HUDEP-2 (cell line): ENCODE data around the gene LYPD3.
"Not testable (repeated sequence)": the region's sequence is repeated elsewhere in the genome, so short reads cannot be mapped to it uniquely, and the experiment has no call there.

Experiments
- DNase-seq, 76 experiments: peaks; one replicate each; lab custom pipeline; 2025; ENCODE audit not compliant: unreplicated experiment in 76 of 76; lab: John Stamatoyannopoulos, UW

LYPD3 gene

DNA sequence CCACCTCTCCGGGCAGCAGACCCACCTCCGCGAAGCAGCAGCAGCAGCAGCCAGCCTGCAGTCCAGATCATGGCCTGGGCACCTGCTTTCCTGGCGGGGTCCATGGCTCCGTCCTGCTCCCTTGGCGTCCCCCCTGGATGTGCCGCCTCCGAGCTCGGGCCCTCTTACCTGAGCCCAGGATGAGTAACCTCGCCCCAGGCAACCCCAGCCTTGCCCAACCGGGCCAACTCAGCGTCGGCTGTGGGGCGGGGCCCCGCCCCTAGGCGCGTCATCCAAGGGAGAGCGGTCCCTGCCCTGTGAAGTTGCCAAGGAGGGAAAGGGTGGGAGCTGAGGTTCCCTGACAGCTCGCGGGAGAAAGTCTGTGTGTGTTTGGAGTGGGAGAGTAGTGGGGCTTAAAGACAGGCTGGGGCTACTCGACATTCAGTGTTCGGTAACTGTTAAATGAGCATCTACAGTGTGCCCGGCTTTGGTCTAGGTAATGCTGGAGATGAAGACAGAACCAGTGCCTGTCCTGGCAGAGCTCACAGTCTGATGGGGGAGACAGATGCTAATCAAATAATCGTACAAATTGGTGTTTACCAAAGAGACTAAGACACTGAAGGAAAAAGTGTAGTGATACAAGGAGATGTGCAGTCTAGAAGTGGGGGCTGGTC lies at the start of gene LYPD3:
LYPD3 (minus strand) TSS at position 141 of the 653 bp plus-strand sequence; CDS start at position 104, 37 bp downstream.
- DNase-seq, result peak in 8 of 76 experiments; percentile 1 to 38 (median 17)

DNA sequence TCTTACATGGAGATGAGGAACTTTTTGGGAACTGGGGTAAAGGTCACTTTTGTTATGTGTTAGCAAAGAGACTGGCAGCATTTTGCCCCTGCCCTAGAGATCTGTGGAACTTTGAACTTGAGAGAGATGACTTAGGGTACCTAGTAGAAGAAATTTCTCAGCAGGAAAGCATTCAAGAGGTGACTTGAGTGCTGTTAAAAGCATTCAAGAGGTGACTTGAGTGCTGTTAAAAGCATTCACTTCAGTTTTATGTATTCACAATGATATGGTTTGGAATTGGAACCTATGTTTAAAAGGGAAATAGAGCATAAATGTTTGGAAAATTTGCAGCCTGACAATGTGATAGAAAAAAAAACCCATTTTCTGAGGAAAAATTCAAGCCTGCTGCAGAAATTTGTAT lies 47.0 kb upstream of the LYPD3 start:
- DNase-seq, result not testable (repeated sequence)

DNA sequence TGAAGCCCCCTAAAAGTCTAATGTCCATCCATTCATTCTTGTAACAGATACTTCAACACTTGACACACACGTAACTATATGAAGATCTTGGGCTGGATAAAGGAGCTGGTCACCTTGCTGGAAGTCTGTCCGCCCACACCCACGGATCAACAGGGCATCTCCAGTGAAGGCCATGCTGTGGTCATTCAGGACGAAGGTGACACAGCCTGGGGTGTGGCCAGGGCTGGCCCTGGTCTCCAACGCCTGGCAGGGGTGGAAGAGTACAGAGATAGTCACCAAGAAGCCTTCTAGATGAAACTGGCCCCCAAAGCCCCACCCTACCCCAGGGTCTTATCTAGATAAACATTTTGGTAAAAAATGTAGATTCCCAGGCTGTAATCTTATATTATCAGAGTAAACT lies 45.9 kb upstream of the LYPD3 start:
- no peak for DNase-seq

DNA sequence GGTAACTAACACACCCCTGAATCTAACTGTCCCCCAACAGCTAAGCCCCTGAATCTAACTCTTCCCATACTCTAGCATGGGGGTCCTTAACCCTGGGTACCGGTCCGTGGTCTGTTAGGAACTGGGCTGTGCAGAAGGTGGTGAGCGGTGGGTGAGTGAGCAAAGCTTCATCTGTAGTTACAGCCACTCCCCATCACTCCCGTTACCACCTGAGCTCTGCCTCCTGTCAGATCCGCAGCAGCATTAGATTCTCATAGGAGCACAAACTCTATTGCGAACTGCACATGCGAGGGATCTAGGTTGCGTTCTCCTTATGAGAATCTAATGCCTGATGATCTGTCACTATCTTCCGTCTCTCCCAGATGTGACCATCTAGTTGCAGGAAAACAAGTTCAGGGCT lies 45.3 kb upstream of the LYPD3 start:
- DNase-seq, result no peak

DNA sequence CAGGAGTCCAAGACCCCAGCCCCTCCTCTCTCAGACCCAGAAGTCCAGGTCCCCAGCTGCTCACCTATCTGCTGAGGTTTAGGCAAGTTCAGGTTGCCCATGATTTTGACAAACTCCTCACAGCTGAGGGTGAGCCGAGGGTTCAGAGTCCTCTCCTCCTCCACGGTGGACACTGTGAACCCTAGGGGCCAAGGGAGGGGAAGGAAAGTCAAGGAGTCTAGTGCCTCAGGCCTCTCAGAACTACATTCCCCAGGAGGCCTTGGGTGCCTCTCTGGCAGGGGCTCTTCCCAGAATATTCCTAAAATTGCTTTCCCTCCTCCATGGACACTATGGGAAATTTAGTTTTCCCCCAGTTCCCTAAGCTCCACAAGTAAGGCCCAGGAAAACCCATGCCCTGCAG lies 42.5 kb upstream of the LYPD3 start:
- DNase-seq, result no peak

DNA sequence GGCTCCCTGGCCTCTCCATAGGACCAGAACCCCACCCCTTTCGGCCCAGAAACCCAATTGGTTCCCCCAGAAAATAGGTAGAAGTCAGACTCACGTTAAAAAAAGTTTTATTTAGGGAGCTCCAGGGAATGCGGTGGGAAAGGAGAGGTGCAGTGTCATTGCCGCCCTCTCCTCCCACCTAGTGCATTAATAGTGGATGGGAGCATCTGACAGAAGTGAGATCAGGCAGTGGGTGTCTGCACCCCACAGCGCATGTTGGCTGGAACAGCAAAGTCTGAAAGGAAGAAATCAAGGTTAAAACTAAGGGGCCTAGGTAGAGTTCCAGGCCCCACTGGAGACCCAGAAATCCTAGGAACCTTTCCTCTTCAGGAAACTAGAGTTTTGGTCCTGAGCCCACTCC lies 41.2 kb upstream of the LYPD3 start:
- DNase-seq, result no peak

DNA sequence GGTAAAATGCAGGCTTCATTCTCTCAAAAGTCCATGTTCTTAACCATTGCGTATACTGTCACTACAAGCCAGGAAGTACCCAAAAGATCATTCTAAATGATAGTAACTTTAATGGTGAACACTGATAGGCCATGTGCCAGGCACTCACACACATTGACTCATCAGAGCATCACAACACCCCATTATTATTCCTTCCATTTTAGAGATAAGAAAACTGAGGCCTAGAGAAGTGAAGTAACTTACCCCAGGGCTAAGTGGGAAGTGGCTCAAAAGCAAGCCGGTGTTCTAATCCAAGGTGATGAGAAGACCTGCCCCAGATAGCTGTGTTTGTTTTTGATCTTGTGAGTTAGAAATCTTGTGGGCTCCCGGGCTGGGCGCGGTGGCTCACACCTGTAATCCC lies 40.5 kb upstream of the LYPD3 start:
- peak in 61 of 76 experiments; percentile 12 to 84 (median 53) for DNase-seq

DNA sequence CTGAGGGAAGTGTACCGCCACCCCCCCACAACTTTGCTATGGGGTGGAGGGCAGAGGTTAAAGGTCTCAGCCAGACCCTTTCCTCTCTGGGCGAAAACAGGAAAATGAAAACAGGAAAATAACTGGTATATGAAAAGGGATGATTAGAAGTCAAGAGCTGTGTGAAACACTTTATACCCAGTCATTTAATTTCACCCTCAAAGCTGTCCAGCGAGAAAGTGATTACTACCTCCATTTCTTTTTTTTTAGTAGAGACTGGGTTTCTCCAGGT lies 39.7 kb upstream of the LYPD3 start:
- DNase-seq, result no peak

DNA sequence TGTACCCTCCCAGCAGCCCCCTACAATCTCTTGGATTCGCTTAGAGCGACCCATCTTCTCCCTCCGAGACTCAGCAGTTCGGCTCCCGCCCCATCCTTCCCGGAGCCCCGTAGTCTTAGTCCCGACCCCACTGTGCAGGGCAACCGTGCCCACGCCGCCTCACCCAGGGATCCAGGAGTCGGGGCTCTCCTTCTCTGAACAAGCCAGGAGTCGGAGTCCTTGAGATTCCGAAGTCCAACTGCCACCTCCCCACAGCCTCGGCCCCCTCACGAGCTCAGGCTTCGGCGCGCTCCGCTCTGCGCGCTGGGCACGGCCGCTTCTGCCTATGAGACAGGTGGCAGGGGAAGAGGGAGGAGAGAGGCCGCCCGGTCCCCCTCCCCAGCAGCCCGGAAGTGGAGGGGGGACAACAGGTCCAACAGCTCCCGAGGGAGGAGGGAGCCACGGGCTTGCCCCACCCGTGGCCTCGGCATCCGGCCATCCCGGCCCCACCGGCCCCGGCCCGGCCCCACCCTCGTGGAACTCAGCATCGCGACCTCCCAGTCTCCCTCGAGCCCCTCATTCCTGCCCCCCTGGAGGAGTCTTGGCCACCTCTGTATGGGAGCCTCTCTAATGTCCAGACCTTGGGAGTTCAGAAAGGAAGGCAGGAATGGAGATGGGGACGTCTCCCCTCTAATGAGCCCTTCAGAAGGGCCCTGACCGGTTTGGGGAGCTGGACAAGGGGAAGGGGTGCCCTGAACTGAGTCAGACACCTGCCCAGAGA lies 39.2 kb upstream of the LYPD3 start, which contains the start of gene PHLDB3:
PHLDB3 (minus strand) TSS at position 321 of the 760 bp plus-strand sequence. CDS start 628 bp downstream, outside the sequence.
- DNase-seq, result peak in 16 of 76 experiments; percentile 24 to 71 (median 40)

DNA sequence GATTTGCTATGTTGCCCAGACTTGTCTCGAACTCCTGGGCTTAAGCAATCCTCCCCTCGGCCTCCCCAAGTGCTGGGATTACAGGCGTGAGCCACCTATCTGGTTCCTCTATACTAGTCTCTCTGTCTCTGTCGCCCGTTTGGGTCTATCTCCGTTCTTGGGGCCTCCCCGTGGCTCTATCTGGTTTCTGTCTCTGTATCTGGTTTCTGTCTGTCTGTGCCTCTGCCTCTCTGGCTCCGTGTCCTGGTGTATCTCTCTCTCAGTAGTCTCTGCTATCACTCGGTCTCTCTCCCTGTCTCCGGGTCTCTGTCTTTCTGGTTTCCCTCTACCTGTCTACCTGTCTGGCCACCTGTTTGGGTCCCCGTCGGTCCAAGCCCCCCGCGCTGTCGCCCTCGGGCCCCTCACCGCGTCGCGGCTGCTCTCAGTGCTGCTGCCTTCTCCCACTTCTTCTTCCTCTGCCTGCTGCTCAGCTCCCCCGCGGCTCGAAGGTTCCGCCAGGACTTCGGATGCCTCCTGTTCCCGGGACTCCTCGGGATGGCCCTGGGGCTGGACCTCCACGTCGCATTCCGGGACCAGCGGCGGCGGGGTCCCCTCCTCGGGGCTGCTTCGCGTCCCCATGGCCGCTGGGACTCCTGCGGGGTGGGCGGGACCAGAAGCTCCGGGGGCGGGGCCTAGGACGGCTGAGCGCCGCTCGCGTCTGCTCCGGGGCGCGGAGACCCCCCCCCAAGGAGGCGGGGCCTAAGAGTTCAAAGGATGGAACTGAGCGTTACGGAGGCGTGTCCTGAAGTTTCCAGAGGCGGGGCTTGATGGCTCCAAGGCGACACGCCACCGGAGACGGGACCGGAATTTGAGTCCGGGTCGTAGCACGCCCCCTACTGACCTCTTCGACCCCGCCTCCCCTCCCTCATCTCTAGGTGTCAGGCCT lies 38.4 kb upstream of the LYPD3 start:
- DNase-seq, result peak in 75 of 76 experiments; percentile 66 to 99 (median 96)

DNA sequence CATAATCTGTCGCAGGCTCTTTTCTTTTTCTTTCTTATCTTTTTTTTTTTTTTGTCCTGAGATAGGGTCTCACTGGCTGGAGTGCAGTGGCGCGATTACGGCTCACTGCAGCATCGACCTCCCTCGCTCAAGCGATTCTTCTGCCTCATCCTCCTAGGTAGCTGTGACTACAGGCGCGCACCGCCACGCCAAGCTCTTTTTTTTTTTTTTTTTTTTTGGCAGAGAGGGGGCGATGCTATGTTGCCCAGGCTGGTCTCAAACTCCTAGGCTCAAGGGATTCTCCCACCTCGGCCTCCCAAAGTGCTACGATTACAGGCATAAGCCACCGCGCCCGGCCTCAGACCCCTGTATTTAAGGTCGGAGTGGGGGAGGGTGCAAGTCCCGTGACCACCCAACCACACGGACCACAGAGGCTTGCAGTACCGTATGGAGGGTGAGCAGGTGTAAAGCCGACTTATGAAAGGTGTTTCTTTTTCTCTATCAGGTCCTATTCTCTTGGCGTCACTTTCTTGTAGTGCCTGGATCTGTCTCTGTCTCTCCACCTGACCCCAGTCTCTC lies 37.1 kb upstream of the LYPD3 start:
- no peak for DNase-seq

DNA sequence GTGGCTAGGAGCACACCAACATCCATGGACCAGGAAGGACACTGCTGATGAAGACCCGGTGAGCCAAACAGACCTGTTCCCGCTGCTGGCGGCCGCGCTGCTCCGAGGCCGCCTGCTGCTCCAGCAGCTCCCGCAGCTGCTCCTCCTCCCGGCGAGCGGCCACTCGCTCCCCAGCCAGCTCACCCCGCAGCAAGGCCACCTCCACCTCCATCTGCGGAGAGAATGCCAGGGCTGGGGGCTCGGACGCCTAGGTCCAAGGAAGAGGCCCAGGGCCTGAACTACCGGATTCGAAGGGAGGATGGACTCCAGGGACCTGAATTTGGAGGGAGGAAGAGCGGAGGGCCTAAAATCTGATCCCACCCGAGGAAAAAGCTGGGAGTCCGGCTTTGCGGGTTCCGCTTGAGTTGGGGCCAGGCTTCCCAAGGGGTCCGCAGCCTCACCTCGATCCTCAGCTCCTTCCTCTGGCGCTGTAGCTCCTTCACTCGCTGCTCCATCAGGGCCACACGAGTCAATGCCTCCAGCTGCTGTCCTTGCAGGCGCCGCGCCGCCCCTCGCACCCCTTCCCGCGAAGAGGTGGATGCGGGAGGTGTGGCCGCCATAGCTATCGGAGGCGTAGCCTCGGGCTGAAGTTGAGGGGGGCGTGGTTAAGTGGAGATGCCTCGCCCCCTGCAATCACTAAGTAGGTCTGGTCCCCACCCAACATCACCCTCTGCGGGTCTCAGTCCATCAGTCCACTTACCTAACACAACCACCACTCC lies 36.4 kb upstream of the LYPD3 start:
- no peak for DNase-seq

DNA sequence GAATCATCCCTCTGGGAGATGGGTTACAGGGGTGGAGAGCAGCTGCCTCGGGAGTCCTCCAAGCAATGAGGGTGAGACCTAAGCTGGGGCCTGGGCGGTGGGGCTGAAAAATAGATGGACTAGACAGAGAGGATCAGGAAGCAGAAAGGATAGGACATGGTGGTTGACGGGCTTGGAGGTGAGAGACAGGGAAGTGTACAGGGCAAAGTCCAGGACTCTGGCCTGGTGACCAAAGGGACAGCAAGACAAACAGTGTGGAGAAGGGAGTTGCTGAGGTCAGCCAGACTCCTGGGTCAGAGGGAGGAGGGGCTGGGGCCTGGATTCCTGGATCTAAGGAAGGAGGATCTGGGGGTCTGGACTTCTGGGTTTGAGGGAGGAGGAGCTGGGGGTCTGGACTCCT lies 33.6 kb upstream of the LYPD3 start:
- DNase-seq, result no peak

DNA sequence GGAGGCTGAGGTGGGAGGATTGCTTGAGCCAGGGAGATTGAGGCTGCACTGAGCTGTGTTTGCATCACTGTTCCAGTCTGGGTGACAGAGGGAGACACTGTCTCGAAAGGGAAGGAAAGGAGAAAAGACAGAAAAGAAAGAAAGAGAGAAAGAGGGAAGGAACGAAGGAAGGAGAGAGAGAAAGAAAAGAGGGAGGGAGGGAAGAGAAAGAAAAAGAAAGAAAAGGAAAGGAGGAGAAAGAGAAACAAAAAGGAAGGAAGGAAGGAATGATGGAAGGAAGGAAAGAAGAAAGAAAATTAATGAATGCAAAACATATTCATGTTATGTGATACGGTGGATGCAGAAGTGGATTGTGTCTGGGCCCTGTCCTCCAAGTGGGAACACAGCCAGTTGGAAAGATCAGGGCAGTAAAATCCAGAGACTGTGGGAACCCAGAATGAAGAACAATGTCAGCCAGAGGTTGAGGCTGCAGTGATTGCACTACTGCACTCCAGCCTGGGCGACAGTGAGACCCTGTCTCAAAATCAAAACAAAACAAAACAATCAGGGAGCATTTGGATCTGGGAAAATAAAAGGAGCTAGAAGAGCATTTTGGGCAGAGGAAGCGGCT lies 32.9 kb upstream of the LYPD3 start:
- DNase-seq, result no peak

DNA sequence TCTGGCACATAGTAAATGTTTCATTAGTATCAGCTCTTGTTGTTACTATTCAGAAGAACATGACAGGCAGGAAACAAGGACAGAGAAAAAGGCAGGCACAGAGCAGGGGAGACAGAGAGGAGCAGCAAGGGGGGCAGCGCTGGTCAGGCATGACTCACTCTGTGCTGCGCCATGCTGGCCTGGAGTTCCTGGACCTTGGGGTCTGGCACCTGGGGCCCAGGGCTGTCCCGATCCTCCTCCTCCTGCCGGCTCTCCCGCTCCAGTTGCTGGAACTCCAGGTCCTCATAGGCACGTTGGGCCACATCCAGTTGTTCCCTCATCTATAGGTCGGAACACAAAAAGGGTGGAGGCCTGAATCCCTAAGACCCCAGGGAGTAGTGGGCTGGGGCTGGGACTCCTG lies 31.6 kb upstream of the LYPD3 start:
- DNase-seq, result no peak

DNA sequence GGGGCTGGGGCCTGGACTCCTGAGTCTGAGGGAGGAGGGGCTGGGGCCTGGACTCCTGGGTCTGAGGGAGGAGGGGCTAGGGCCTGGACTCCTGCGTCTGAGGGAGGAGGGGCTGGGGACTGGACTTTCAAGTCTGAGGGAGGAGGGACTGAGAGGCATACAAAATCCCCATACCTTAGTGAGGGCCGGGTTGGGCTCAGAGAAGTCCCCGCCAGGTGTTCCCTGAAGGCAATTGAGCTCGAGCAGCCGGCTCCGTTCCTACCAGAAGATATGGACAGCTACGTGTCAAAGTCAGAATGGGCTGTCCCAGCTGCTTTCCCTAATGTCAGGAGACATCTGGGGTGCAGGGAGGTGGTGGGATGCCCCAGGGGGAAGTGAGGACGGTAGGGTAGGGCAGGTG lies 29.7 kb upstream of the LYPD3 start:
- no peak for DNase-seq

DNA sequence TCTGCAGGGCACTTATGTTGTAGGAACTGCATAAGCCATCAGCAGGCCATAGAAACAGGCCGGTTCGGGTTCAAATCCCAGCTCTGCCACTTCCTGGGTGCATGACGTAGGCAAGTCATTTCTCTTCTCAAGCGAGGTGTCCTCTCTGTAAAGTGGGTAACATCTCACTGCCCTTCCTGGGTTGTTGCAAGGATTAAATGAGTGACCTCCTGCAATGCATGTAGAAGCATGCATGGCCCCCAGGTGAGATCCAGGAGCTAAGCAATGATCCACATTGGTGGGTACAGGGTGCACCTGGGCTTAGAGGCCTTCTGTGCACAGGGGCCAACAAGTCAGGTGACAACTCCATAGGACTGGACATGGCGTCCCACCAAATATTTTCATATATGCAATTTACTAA lies 25.4 kb upstream of the LYPD3 start:
- no peak for DNase-seq

DNA sequence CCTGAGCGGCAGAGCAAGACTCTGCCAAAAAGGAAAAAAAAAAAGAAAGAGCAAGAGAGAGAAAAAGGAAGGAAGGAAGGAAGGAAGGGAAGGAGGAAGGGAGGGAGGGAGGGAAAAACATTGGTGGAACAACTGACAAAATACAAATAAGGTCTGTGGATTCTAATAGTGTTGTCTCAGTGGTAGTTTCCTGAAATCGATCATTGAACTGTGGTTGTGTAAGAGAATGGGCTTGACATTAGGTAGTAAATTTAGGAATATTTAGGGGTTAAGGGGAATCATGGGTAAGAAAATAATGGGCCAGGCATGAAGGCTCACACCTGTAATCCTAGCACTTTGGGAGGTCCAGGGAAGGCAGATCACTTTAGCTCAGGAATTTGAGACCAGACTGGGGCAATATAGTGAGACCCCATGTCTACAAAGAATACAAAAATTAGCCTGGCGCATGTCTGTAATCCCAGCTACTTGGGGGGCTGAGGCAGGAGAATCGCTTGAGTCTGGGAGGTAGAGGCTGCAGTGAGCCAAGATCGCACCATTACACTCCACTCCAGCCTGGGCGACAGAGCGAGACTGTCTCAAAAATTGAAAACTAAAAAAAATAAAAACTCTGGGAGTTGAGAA lies 24.7 kb upstream of the LYPD3 start:
- DNase-seq, result no peak

DNA sequence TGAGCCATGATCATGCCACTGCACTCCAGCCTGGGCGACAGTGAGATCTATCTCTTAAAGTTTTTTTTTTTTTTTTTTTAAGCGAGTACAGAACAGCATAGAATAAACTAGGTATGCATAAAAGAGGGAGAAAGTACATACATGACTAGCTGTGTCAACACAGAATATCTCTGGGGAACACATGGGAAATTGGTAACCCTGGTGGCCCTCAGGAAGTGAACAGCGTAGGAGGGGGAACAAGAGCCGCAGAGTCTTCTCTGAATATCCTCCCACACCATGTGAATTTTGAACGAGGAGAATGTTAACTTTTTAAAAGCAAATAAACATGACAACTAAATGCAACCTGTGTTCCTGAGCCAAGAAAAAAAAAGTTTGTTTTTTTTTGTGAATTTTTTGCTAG lies 23.9 kb upstream of the LYPD3 start:
- no peak for DNase-seq
